Loucy (cell line): ENCODE data around the gene KRT3.

Source experiments
- EZH2phosphoT487 ChIP-seq: fragments of 200-600 bp; IDR thresholded peaks from 2 replicates; pipeline ENCODE4 v1.6.1; 2018; ENCODE audit warnings: antibody characterized with exemption, mild to moderate bottlenecking, moderate library complexity, borderline replicate concordance
- TF ChIP-seq, protein P1 (sequence below): fragments of 200-600 bp; sonication (generic); conservative IDR thresholded peaks from 2 replicates; pipeline ENCODE4 v1.5.1; 2014; ENCODE audit warnings: mild to moderate bottlenecking, antibody characterized with exemption, low read length

DNA sequence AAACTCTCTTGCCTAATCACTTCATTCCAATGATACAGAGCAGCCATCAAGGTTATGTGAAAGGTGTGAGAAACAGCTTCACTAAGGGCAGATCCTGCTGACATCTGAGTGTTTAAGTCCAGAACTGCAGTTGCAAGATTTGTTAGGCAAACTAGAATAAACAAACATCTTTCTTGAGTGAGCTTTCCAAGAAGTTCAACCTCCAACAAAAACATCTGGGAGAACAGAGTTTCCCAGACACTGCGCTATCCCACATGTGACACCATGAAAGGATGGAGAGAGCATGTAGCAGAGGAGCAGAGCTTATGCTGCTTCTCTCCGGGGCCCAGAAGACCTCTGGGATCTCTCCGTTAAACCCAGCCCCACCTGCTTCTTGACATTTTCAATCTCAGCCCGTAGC, 24.4 kb downstream of the KRT3 start:
- TF ChIP-seq, protein P1, sequence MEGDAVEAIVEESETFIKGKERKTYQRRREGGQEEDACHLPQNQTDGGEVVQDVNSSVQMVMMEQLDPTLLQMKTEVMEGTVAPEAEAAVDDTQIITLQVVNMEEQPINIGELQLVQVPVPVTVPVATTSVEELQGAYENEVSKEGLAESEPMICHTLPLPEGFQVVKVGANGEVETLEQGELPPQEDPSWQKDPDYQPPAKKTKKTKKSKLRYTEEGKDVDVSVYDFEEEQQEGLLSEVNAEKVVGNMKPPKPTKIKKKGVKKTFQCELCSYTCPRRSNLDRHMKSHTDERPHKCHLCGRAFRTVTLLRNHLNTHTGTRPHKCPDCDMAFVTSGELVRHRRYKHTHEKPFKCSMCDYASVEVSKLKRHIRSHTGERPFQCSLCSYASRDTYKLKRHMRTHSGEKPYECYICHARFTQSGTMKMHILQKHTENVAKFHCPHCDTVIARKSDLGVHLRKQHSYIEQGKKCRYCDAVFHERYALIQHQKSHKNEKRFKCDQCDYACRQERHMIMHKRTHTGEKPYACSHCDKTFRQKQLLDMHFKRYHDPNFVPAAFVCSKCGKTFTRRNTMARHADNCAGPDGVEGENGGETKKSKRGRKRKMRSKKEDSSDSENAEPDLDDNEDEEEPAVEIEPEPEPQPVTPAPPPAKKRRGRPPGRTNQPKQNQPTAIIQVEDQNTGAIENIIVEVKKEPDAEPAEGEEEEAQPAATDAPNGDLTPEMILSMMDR: no peak
- TF ChIP-seq EZH2phosphoT487: no peak
